NCI-H2196 treated with DMSO at 0.1 percent for 48 hours (cell line): Measurements from ENCODE around the gene PKD1.
A peak's percentile ranks its signal among the peaks of the same experiment; 100 is the strongest.
"Not testable (repeated sequence)": the region's sequence is repeated elsewhere in the genome, so short reads cannot be mapped to it uniquely, and the experiment has no call there.

Experiments used
- DNase-seq: peaks from one replicate; lab custom pipeline; 2025; ENCODE audit not compliant: unreplicated experiment; lab: John Stamatoyannopoulos, UW

The PKD1 gene

DNA sequence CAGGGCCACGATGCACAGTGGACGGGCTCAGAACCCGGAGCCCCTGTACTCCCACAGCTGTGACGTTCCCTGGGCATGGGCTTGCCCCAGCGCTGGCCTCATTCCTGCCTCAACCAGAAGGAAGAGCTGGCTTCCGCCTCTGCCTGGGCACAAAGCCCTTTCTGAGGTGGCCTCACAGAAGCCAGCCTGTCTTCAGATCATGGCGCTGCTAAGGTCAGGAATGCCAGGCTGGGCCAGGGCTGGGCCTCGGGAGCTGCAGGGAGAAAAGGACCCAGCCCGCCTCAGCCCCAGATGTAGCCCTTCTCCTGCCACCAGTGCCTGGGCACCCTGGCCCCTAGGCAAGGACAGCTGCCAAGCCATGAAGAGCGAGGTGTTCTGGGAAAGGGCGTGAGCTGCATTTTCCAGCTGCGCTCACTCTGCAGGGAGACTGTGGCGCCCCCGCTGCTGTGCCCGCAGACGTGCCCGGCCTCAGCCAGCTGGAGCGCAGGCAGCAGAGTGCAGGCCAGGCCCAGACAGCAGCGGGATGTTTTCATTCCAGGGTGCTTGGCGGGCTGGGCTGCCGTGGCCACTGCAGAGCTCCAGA lies 9.4 kb downstream of the PKD1 start:
- DNase-seq: not testable (repeated sequence)

DNA sequence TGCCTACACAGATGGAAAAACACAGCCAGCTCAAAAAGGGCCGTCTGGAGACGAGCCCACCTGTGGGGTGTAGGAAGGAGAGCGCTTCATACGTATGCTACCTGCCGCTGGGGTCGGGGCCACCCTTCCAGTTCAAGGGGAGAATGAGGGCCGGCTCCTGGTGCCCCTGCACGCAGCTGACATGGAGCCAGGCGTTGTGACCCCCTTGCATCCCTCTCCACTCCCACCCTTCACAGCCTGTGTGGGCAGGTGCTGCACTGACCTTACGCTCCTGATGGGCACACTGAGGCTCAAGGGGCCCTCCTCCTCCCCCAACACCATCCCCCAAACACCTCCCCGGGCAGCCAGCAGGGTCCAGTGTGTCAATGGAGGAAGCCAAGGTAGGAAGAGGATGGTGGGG lies 10.1 kb downstream of the PKD1 start:
- not testable (repeated sequence) for DNase-seq

DNA sequence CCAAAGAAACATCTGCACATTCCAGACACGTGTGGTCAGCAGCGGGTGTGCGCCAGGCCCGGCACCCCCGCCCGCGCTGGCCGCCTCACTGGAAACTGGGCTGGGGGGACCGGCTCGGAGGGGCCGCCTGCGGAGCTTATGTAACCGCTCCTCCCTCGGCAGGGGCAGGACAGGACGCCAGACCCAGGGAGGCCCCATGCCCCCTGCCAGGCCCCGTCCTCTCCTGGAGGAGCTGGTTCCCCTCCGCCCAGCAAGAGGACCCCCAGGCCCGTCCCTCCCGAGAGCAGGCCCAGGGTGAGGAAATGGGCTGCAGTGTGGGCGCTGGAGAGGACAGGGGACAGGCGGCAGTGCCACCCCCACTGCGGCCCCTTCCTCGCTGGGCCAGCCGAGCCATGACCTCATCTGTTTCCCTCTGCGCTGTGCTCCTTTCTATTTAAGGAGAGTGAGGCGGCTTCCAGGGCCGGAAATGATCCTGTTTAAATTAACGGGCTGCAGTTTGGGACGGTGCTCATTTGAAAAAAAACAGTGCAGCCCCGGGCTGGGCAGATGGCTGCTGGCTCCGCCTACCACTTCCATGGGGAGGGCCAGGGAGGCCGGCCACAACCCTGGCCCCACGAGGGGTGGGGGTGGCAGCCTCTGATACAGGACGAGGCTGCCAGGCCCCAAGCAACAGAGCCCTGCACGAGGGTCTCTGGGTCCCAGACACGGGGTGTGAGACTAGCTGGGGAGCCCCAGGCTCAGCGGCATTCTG lies 10.8 kb downstream of the PKD1 start:
- DNase-seq: peak; percentile 9

DNA sequence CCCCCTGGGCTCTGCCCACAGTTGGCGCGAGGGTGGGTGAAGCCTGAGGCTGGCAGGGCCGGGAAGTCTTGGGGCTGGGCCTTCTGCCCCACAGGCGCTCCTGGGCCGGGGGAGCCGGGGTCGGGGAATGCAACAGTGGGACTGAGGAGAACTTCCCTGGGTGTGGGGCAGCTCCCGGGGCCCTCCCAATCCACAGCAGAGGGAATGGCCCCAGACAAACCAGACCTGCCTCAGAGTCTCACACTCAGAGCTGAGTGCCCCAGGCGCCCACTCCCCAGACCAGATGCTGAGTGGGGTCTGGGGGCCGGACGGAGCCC lies 11.4 kb downstream of the PKD1 start:
- not testable (repeated sequence) for DNase-seq

DNA sequence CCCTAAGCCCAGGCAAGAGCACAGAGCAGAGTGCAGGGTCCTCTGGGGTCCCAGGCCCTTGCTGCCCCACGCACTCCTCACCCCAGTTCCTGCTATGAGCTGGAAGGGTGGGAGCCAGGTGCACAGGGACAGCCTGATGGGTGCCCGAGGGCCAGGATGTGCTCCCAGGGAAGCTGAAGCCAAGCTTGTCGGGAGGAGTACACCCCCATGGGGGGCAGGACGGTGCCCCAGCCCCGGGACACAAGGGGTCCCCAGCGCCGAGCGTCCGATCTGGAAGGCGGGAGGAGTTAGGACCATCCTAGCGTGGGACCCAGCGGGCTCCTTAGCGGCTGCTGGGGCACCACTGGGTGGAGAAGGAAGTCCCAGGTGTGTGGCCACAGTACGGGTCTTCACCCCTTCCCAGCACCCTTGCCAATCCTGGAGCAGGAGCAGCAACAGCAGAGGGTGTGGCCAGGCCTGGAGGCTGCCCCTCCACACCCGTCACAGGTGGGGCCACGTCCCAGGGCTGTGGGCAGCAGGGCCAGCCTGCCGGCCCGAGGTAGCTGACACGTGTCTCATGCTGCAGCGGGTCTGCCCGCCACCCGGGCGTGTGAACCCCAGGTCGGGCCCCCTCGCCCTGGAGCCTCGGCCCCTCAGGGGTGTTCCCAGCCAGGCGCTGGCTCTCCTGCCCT lies 11.9 kb downstream of the PKD1 start:
- DNase-seq: not testable (repeated sequence)

DNA sequence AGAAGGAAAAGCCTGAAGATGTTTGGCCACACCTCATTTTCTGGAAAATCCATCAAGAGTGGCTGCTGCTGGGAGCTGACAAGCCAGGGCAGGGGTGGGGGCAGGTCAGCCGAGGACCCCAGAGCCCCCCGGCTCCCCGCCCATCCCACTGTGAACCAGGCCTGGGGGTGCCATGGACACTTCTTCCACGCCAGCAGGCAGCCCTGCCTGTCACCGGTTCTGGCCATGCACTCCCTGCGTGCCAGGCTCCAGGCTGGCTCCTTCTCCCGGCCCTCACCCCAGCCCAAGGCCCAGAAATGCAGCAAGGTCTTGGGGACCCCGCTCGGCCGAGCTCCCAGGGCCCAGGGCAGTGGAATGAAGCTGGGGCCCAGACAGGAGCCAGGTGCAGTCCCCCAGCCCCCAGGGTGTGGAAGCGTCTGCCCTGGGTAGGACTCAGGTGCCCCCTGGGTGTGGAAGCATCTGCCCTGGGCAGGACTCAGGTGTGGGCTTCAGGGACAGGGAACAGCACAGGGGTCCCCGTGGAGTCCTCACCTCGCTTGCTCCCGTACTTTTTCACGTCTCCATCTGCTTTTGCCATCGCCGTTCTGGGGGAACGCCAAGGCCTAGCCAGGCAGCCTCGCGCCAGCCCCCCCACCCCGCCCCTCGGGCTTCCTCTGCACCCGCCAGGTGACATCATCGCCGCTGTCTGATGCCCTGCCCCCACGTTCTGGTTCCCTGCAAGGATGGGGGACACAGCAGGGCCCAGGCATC lies 12.6 kb downstream of the PKD1 start:
- not testable (repeated sequence) for DNase-seq

DNA sequence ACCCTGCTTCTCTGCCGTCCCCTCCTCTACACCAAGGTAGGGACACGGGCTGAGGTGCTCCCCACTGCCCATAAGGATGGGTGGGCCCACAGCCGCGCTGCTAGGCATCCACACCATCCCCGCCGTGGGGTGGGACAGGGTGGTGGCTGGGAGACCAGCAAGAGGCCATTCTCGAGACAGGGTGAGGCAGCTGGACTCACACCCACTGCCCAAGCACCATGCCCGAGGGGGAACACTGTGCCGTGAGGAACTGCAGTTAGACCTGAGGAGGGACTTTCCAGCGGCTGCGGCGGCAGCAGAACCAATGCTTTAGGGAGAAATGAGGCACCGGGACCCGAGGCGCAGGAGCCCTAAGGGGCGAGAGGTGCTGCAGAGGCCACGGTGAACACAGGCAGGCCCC lies 13.3 kb downstream of the PKD1 start:
- no peak for DNase-seq

DNA sequence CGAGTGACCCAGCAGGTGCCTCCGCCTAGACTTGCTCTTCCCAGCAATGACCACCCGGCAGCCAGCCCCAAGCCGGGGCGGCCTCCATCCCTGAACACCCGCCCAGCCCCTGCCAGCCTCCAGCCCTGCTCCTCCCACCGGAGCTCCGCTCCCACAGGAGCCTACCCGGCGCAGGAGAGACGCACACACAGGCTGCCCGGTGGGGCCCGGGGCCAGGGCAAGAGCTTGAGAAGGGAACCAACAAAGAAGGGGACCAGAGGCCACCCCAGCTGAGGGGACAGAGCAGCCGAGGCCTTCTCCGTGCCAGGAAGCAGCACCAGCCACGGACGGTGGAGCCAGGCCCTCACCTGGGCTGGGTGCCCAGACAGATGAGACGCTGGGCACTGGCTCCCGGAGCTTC lies 13.8 kb downstream of the PKD1 start:
- DNase-seq: no peak

DNA sequence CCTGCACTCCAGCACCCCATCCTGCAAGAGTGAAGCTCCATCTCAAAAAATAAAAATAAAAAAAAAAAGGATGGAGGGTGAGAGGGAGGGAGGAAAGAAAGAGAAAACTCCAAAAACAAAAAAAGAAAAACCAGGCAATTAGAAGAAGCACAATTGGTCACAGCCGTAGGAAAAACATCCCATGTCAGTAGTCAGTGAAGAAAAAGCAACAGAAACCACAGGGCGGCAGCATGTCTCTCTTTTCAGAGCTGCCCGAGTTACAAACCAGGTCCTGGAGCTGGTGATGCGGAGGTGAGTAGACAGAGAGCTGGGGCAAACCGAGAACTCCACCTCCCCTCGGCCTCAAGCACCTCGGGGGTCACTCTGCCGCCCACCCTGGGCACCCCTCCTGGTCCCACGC lies 14.4 kb downstream of the PKD1 start:
- not testable (repeated sequence) for DNase-seq

DNA sequence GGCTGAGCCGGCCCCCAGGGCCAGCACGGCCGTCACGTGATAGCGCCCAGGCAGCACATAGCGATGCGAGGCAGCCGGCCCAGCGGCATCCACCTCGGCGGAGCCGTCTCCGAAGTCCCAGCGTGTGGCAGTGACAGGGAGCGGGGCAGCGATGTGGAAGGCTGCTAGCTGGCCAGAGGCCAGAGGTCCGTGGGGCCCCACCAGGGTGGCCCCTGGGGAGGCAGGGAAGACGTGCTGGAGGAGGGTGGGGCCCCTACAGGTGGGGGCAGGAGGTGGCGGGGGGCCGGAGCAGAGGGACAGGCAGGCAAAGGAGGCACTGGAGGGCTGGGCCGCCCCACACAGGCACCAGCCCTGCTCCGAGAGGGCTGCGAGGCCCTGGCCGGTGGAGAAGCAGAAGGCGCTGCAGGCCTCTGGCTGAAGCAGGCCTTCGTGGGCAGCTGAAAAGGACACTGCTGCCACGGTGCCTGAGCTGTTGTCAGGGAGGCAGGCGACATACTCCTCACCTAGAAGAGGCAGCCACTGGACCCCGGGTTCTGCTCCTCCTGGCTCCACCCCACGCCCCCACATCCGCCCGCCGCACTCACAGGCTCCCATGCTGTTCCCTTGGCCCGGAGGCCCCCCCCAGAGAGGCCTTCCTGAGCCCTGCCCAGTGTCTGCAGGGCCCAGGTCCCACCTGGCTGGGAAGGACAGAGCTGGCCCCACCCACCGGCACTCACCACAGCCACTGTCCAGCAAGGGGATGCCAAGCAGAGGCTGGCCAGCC lies 17.6 kb downstream of the PKD1 start:
- not testable (repeated sequence) for DNase-seq

DNA sequence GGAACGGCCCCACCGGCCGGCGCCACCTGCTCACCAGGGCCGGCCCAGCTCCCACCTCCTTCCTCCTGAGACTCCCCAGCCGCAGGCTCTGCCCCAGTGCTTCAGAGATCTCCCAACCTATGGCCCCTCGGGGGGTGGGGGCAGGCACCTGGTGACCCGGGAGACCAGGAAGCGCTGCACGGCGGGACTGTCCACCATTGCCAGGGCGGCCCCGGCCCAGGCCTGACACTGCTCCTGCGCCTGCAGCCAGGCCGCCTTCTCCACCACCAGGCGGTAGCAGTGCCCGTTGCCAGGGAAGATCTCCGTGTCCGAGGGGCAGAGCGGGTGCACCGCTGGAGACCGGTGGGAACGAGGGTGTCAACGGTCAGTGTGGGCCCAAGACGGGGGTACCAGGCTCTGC lies 18.4 kb downstream of the PKD1 start:
- not testable (repeated sequence) for DNase-seq

DNA sequence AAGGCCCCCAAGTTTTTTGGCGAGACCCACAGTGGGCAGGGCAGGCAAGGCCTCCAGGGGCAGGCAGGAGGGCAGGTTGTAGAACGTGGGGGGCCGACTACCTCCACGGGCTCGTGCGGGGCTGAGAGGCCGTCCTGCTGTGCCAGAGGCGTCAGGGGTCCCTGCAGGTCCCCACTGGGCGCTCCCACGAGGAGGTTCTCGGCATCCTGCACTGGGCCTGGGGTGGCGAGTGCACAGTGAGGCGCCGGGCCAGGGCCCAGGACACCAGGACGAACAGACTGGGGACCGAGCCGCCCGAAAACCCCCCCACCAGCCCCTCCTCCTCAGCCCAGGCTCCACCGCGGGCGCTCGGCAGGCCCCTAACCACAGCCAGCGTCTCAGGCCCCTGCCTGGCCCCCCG lies 19.3 kb downstream of the PKD1 start:
- DNase-seq: not testable (repeated sequence)

DNA sequence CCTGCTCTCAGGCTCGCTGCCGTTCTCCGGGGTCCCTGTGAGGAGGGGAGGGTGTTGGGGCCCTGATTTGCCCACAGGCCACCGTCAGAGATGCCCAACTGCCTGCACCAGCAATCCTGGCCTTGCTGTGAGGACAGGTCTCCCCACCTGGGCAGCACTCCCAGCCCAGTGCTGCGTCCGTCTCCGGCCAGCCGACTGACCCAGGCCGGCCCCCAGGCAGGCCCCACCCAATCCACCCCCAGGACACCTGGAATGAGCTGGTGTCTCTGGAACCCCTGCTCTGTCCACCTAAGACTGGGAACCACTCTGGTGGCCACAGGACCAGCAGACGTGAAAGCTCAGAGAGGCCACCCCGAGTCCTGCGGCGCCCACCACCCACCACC lies 20.1 kb downstream of the PKD1 start:
- DNase-seq: no peak

DNA sequence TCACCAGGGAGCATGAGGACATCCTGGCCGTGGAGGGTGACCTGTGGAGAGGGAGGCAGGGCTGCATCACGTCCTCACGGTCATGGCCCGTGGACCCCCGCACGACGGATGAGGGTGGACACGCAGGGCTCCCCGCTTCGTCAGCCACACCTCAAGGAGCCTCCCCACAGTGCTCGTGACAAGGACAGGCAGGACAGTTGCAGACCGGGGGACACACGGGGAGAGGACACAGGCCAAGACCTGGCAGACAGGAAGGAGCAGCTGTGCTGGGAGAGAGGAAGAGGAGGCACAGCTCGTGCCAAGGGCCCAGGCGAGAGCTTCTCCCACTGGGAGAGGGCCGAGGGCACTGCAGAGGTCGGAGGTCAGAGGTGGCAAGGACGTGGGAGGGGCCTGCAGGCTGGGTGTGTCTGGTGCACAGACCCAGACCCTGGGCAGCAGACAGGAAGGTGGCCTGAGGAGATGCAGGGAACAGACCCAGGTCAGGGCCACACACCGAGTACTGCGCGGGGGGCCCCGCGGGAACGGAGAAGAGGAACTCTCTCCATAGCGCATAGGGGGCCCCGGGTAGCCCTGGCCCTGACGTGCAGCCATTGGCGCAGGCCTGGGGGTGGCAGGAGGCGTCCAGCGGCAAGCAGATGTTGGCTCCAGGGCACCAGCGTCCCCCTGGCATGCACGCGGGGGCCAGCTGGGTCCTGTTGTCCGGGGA lies 20.7 kb downstream of the PKD1 start:
- DNase-seq: not testable (repeated sequence)

DNA sequence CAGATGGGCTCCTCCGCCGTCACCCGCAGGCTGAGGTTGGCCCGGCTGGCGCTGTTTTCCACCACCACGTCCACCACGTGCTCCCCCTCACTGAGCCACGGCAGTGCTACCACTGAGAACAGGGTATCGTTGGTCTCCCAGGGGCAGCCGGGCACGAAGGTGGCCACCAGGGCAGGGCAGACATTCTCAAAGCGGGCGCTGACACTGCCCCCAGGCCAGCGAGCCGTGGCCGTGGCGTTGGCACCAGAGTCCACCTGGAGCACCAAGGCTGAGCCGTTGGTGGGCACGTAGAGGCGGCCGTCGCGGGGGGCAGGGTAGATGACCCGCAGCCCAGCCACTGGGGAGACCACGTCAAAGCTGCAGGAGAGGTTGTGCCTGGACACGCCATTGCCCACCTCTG lies 21.5 kb downstream of the PKD1 start:
- DNase-seq: not testable (repeated sequence)

DNA sequence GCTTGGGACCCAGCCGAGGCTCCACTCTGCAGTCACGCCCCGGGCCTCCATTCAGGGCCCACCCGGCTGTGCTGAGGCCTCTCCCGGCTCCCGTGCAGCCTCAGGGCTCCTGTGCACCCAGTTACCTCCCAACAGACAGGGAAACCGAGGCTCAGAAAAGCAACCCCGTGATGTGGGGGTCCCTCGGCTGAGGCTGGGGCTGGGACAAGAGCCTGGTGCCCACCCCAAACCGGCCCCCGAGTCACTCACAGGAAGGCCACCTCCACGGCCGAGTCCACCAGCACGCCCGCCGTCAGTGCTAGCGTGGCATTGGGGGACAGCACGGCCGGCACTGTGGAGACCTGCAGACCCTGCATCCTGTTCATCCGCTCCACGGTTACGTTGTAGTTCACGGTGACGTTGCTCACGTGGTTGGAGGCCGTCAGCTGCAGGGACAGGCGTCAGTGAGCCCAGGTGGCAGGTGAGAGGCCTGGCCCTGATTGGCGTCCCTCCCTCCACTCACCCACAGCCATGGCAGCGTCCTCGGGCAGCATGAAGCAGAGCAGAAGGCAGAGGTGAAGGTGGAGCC lies 23.1 kb downstream of the PKD1 start:
- not testable (repeated sequence) for DNase-seq

DNA sequence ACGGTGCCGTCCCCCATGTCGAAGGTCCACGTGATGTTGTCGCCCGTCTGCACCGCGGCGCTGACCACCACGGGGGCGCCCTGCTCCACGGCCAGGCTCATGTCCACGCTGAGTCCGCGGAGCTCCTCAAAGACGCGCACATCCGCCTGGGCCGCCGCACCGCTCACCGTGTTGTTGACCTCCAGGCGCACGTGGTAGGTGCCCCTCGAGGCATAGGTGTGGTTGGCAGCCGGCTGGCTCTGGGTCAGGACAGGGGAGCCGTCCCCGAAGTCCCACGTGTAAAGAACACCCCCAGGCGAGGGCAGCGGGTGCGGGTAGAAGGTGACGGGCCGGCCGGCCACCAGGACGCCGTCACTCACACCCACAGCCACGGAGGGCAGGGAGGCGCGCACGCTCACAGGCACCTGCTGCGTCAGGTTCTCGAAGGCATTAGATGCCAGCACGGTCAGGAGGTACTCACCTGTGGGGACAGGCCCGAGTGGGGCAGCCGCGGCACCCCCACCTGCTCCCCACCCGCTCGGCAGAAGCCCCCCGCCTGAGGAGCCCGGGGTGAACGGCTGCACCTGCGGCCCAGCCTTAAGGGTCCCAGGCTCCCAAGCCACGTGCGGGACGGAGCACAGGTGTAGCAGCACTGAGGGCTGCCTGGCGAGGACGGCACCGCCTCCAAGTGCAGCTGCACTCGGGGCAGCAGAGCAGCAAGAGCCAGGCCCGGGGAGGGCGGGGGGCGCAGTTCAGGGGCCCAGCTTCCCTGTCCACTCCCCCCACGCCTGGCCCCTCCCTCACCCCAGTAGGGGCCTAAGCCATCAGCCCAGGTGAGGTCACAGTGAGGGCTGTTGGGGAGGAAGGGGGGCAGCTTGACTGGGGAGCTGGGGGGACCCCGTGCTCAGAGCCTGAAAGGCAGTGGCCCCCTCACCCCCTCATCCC lies 24.0 kb downstream of the PKD1 start:
- not testable (repeated sequence) for DNase-seq

DNA sequence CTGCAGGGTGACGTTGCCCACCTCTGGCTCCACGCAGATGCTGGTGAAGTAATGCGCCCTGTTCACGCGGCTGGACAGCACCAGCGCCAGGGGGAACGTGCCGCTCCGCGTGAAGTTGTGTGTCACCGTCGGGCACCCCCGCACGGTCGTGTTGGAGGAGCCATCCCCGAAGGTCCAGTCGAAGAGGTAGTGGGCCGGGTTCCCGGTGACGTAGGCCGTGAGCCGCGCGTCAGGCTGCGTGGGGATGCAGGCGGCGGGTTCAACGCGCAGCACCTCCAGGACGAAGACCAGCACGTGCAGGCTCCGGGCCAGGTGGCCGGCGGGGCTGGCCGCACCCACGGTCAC lies 24.7 kb downstream of the PKD1 start:
- DNase-seq: not testable (repeated sequence)
